ENCODE data around the gene RAP1GAP. TPM values are rescaled to one million over a fixed set of nuclear protein-coding genes. Genes with fewer than 3 reads are reported as not detected.

RAP1GAP gene
- total and polyA plus RNA-seq, 9 of the 15 experiments (the other 6 are each of a cell fraction or from before 2014, with no cell fraction given): 0.29 to 30.2 (median 19.2) TPM

DNA sequence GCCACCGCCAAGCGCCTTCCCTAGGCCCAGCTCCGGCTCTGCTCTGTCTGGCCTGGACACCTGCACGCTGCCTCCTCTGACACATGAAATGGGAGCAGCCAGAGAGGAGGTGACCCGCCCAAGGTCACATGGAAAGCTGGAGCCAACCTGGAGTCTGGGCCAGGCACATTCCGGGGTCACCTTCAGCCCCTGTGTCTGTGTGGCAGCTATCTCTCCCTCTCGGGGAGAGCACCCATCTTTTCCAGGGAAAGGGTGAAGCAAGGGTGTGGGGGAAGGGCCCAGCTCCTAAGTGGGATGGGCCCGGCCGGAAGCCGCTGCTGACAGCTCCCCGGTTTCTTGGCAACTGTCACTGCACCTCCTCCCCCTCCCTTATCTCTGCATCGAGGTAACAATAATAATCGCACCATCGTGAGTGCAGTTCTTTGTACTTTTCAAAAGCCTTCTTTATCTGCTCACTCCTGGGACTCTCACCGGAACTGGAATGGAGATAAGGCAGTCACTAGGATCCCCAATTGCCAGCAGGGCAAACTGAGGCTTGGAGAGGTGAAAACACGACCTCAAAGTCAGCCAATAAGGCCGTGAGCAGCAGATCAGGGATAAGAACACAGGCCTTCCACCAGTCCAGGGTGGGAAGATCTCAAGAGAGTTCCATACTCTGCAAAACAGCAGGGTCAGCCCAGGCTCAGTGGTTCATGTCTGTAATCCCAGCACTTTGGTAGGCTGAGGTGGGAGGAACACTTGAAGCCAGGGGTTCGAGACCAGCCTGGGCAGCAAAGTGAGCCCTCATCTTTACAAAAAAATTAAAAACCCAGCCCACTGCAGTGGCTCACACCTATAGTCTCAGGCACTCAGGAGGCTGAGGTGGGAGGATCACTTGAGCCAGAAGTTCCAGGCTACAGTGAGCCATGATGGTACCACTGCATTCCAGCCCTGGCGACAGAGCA is 36.9 kb downstream of the RAP1GAP start (continued):
- TF ChIP-seq PHF21A (IDR thresholded peaks at IDR 0.05; ENCODE audit: borderline replicate concordance, low read depth) (peak; percentile 76; the same call in 1 of the 2 replicates), RBM15 (IDR thresholded peaks at IDR 0.05; ENCODE audit: insufficient read depth, low read length) (no peak), LEF1 (IDR thresholded peaks at IDR 0.05) (peak; percentile 100), PRMT5 (CRISPR knock-in tag; IDR thresholded peaks at IDR 0.05) (no peak), TAF15 (IDR thresholded peaks at IDR 0.05; ENCODE audit: low read depth, low read length) (no peak), MTA2 (IDR thresholded peaks at IDR 0.05; ENCODE audit: low read depth) (peak; percentile 77), ZKSCAN8 (CRISPR knock-in tag; IDR thresholded peaks at IDR 0.05) (no peak), ZBED1 (IDR thresholded peaks at IDR 0.05) (peak; percentile 80; the same call in 1 of the 2 replicates), PTTG1 (tag; IDR thresholded peaks at IDR 0.05; ENCODE audit: low read depth) (no peak), ZKSCAN1 (IDR thresholded peaks at IDR 0.05; ENCODE audit: low read depth, low read length) (no peak), POLR2G (IDR thresholded peaks at IDR 0.05; ENCODE audit: low read depth, low read length) (peak; percentile 69)
- TF ChIP-seq, protein P1, sequence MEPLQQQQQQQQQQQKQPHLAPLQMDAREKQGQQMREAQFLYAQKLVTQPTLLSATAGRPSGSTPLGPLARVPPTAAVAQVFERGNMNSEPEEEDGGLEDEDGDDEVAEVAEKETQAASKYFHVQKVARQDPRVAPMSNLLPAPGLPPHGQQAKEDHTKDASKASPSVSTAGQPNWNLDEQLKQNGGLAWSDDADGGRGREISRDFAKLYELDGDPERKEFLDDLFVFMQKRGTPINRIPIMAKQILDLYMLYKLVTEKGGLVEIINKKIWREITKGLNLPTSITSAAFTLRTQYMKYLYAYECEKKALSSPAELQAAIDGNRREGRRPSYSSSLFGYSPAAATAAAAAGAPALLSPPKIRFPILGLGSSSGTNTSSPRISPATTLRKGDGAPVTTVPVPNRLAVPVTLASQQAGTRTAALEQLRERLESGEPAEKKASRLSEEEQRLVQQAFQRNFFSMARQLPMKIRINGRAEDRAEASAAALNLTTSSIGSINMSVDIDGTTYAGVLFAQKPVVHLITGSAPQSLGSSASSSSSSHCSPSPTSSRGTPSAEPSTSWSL (CRISPR knock-in tag; IDR thresholded peaks at IDR 0.05; ENCODE audit: borderline replicate concordance): peak; percentile 72; the same call in 1 of the 2 replicates
- TF ChIP-seq, protein P2, sequence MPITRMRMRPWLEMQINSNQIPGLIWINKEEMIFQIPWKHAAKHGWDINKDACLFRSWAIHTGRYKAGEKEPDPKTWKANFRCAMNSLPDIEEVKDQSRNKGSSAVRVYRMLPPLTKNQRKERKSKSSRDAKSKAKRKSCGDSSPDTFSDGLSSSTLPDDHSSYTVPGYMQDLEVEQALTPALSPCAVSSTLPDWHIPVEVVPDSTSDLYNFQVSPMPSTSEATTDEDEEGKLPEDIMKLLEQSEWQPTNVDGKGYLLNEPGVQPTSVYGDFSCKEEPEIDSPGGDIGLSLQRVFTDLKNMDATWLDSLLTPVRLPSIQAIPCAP (CRISPR knock-in tag; IDR thresholded peaks at IDR 0.05; ENCODE audit: borderline replicate concordance): no peak
- TF ChIP-seq, protein P3, sequence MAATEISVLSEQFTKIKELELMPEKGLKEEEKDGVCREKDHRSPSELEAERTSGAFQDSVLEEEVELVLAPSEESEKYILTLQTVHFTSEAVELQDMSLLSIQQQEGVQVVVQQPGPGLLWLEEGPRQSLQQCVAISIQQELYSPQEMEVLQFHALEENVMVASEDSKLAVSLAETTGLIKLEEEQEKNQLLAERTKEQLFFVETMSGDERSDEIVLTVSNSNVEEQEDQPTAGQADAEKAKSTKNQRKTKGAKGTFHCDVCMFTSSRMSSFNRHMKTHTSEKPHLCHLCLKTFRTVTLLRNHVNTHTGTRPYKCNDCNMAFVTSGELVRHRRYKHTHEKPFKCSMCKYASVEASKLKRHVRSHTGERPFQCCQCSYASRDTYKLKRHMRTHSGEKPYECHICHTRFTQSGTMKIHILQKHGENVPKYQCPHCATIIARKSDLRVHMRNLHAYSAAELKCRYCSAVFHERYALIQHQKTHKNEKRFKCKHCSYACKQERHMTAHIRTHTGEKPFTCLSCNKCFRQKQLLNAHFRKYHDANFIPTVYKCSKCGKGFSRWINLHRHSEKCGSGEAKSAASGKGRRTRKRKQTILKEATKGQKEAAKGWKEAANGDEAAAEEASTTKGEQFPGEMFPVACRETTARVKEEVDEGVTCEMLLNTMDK (IDR thresholded peaks at IDR 0.05; ENCODE audit: borderline replicate concordance, insufficient read depth, low read depth, low read length, poor library complexity, severe bottlenecking): no peak
- TF ChIP-seq, protein P4, sequence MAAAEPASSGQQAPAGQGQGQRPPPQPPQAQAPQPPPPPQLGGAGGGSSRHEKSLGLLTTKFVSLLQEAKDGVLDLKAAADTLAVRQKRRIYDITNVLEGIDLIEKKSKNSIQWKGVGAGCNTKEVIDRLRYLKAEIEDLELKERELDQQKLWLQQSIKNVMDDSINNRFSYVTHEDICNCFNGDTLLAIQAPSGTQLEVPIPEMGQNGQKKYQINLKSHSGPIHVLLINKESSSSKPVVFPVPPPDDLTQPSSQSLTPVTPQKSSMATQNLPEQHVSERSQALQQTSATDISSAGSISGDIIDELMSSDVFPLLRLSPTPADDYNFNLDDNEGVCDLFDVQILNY (CRISPR knock-in tag; IDR thresholded peaks at IDR 0.05): no peak
- TF ChIP-seq, protein P5, sequence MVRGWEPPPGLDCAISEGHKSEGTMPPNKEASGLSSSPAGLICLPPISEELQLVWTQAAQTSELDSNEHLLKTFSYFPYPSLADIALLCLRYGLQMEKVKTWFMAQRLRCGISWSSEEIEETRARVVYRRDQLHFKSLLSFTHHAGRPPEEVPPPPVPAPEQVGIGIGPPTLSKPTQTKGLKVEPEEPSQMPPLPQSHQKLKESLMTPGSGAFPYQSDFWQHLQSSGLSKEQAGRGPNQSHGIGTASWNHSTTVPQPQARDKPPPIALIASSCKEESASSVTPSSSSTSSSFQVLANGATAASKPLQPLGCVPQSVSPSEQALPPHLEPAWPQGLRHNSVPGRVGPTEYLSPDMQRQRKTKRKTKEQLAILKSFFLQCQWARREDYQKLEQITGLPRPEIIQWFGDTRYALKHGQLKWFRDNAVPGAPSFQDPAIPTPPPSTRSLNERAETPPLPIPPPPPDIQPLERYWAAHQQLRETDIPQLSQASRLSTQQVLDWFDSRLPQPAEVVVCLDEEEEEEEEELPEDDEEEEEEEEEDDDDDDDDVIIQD (CRISPR knock-in tag; IDR thresholded peaks at IDR 0.05): peak; percentile 73; the same call in 1 of the 2 replicates

All from K562 (cell line).